ENCODE measurements around the gene THEM4.

The THEM4 gene

DNA sequence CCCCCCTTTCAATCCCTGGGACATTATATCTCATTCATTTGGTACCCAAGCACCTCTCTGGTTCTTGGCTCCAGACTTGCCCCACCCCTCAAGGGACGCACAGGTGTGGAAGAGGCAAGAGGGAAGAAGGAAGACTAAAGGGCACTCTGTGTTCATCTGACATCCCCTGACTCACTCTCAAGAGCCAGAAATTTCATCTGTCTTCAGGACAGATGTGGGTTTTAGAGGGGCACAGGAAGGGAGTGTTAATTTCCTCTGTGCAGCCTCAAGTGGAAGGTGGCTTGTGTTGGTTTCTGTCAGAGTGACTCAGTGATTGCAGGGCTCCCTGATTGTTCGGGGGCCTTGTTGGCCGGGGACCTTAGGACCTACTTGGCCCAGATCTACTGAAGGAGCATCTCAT, 72.1 kb downstream of the THEM4 start:
- no peak for DNase-seq (ENCODE audit: low read depth)

DNA sequence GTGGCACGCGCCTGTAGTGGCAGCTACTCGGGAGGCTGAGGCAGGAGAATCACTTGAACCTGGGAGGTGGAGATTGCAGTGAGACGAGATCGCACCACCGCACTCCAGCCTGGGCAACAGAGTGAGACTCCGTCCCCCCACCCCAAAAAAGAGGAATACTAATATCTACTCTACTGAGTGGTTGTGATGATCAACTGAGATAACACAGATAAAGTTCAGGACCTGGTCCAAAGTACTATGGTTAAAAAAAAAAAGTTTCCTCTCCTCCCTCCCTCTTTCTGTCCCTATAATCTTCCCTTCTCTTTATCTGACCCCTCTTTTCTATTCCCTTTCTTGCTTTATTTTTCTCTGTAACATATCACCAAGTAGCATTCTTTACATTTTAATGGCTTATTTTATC, 73.7 kb downstream of the THEM4 start:
- DNase-seq (ENCODE audit: low read depth) = no peak

DNA sequence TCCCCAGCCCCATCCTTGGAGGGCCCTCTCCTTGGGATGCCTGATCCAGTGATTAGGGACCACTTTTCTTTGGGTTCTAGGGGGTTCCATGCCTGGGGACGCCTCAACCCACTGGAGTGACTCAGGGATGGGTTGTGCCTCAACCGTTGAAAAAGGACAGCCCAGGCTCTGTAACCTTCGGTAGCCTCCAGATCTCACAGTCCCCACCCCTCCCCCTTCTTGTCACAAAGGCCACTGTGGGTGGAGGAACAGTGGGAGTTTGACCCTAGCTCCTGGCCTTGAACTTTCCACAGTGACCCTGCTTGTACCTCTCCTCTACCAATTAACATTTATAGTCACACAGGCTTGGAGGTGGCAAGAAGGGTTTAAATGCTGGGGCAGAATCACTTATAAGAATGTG, 75.1 kb downstream of the THEM4 start:
- DNase-seq (ENCODE audit: low read depth) = no peak

DNA sequence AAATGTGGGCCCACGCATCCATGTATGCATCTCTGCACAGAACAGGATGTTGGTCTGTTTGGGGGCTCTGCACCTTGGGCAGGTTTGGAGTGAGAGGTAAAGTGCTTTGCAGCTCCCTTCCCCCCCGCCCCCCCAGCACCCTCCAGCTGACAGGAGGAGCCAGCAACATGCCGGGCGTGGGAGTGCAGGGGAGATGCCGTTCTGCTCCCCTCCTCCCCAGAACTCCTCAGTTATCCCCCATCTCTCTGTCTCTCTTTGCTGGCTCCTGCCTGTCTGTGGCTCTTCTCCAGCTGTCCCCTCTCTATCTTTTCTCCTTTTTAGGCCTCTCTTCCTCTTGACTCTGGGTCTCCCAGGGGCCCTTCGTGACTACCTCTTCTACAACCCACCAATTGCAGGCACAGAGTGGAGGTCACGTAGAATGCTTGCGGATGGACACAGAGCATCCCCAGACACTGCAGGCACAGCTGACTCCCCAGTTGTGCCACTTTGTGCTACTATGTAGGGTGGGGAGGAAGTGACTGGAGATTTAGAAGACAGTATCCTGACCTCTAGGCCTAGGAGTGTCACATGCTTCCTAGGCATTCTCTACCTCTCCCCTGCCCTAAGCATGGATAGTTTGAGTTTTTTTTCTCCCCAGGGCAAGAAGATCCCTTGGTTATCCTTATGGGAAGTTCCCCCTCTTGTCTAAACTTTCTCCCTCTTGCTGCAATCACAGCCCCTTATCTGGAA, 76.0 kb downstream of the THEM4 start:
- DNase-seq (ENCODE audit: low read depth) = no peak

DNA sequence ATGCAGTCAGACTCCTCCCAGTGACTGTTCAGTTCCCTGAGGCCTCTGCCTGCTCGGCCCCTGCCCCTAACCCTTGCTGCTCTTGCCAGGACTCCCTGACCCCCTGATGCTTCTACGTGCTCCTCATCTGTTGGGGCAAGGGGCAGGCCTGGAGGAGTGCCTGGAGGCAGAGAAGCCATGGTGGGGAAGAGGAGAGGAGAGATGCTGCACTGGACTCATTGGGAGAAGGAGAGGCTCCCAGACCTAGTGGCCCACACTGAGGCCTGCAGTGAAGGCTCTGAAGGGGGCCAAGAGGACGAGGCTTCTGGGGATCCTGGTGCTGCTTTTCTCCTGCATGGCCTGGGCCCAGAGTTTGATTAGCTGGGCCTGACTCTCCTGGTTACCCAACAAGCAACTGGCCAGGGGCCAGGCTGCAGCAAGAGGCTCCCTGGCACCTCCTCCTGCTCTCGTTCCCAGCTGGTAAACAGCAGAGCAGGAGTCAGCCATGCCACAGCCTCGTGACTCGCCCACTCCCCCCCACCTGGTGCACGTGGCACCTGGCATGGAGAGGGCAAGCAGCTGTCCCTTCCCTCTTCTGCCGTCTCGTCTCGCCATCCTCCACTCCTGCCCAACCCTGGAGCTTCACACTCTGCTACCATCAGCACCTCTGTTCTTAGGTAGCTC, 76.9 kb downstream of the THEM4 start:
- no peak for DNase-seq (ENCODE audit: low read depth)

DNA sequence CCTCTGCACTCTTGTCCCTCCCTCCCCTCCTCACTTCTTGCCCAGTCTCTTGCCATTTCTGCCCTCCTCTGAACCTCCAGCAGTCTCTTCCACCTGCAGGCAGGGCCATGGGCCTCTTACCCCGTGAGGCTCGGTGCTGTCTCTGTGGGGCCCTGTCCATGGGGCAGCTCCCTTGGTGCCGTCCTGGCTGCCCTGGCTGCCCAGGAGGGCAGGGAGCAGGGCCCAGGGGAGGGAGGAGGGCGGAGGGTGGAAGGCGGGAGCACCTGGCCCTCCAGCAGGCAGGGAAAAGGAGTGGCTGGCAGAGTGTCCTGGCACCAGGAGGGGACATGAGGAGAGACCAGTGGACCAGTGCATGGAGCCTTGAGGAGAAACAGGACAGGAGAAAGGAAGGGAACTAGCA, 77.7 kb downstream of the THEM4 start, which contains the start of gene RORC:
RORC (minus strand) TSS at position 198 of the 400 bp plus-strand sequence; CDS start at position 160, 38 bp downstream.
- DNase-seq (ENCODE audit: low read depth) = no peak

DNA sequence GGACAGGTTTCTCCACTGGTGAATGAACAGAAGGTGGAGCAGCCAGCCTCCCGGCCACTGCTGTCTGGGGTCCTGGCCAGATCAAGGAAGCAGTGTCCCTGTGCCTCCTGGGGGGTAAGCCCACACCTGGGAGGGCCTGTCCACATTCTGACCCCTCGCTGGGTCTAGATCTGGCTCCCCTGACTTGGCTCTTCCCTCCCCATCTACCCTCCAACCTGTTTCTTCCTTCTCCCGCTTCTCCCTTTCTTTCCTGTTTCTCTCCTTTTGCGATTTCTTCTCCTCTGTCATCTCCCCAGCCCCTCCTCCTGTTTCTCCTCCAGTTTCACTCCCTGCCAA, 78.1 kb downstream of the THEM4 start:
- DNase-seq (ENCODE audit: low read depth) = no peak

DNA sequence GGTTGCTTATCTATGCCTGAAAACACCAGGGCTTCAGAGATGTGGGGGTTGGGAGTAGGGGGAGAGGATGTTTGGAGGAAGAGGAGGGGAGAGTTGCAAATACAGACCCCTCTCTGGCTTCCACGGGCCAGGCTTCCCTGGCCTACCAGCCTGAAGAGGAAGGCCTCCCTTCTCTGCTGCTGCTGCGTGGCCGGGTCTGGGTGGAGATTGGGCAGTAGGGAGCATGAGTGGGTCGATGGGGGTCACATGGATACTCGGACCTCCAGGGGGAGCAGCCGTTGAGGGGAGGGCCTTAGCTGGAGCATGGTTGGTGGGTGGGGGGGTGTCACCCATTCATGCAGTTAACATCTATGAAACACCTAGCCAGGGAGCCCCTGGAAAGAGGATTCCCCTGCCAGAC, 79.3 kb downstream of the THEM4 start:
- DNase-seq (ENCODE audit: low read depth) = no peak

DNA sequence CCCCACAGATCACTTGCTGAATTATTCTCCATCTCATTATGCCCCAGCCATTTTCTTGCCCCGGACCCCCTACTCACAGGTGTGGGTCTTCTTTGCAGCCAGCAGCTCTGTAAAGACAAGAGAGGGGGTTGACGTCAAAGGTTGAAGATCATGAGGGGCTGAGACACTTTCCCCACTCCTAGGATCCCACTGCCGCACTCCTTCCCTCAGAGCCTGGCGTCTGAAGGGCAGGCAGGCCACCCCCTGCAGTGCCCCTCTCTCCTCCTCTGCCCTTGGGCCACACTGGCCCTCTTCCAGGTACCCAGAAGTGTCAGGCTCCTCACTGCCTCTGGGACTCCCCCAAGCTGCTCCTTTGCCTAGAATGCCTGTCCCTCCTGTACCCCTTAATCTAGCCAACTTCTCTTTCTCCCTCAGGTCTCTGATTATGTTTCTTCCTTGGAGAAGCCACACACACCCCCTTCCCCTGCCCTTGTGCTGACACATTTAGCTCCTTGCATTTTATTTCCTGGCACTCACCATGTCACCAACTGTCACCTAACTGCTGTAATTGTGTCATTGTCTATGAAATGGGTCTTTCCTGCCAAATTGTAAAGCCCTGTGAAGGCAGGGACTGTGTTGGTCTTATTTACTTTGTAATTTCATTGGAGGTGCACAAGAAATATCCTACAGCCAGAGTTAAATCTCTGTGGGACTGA, 79.8 kb downstream of the THEM4 start:
- DNase-seq (ENCODE audit: low read depth) = no peak

DNA sequence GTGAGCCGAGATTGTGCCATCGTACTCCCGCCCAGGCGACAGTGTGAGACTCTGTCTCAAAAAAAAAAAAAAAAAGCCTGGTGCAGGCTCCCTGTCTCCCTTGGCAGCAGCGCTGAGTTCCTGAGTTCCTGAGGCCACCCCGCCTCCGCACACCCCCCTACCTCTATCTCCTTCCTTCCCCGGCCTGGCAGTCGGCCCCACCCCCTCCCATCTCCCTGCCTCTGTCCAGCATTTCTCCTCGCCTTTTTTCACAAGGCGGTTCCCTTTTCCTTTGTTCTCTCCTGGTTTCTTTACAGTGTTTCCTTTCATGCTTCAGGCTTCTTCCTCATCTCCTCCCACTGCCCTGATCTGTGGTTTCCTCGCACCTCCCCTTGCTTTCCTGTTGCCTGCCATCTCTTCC, 80.4 kb downstream of the THEM4 start:
- no peak for DNase-seq (ENCODE audit: low read depth)

DNA sequence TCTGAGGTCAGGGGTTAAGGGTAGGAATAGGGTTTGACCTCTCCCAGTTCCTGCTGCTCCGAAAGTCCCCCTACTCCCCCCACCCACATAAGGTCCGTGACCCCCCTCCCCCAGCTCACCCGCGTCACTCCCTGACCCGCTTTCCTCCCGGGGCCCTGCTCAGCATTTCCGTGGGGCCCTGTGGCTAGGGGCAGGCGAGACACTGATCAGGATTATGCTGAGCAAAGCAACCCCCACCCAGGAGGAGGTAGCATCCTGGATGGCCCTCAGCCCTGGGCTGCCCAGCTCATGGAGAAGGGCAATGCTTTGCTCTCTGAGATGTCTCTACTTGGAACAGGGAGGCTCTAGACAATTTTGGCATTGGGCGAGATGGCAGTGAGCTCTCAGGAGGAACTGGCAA, 81.5 kb downstream of the THEM4 start:
- no peak for DNase-seq (ENCODE audit: low read depth)

DNA sequence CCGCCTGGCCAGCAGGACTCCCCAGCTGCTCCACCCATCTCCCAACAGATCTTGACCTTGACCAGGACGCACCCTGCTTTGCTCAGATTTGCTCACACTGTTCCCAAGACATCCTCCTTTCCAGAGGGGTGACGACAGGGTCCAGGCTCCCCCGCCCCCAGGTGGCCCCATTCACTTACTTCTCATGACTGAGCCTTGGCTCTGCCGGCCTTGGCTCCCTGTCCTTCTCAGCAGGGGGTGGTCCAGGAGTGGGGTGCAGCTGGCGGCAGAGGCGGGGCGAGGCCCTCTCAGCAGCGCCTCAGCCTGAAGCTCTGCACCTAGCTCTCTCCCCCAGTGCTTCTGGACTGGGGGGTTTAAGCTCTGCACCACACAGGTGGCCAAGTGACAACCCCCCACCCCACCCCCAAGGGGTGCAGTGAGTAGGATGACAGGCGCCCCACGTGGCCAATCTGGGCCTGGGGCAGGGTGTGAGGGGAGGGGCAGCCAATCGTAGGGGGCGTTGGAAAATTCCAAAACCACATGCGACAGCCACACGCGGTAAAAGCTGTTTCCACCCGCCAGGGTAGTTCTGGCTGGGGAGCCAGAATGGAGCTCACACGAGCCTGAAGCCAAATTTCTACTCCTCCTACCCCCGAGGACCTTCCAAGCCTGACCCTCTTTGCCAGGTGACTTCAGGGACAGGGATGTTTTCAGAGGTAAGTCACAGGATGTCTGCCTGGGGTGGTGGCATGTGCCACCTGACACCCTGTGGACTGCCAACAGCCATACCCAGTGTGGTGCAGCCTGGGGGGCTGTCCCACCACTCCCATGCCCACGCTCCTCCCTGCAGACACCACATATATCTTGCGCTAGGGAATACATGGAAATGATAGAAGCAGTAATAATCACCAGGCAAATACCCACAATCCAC, 83.3 kb downstream of the THEM4 start:
- peak; percentile 40 for DNase-seq (ENCODE audit: low read depth)

DNA sequence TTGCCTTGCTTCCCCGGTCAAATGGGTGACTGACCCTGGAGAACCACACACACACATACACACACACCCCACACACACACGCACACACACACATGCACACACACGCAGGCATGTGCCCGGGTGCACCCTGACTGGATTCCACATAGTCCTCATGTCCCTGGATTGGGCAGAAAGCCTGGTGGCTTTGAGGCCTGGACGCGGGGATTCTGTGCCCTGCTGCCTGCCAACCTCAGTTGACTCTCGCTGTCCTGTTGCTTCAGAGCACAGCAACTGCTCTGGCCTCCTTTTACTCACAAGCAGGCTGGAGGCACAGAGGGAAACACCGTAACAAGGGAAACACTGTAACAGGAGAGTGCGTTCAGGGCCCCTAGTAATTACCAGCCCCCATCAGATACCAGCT, 84.1 kb downstream of the THEM4 start:
- no peak for DNase-seq (ENCODE audit: low read depth)

All from stimulated activated CD8-positive, alpha-beta memory T cell treated with anti-CD3 and anti-CD28 coated beads, Interleukin-12 subunit alpha, Interleukin-12 subunit beta, amount 100 ng/mL, for 4 hours (primary cell).